GM23248 (cell line): ENCODE results near the gene CACNA1B.

ENCODE experiments used
- EZH2 ChIP-seq: fragments of 200-600 bp; sonication (generic); IDR thresholded peaks from 2 replicates; pipeline ENCODE4 v1.6.1; 2018; ENCODE audit warnings: antibody characterized with exemption, mild to moderate bottlenecking; ENCODE audit not compliant: insufficient read depth, poor library complexity, severe bottlenecking
- EZH2phosphoT487 ChIP-seq: fragments of 200-600 bp; sonication (generic); IDR thresholded peaks from 2 replicates; pipeline ENCODE4 v1.6.1; 2018; ENCODE audit warnings: antibody characterized with exemption, moderate library complexity, mild to moderate bottlenecking, low read depth; ENCODE audit not compliant: insufficient read depth

- TF ChIP-seq EZH2 (no peak), EZH2phosphoT487 (no peak)
These were observed 194.7 kb downstream of the CACNA1B start for GRCh38 chr9:138072161-138072842.
